GM21619 (cell line): ENCODE results near the gene ADGRG1.
"Not testable (repeated sequence)": the region's sequence is repeated elsewhere in the genome, so short reads cannot be mapped to it uniquely, and the experiment has no call there.

Experiments
- ATAC-seq: cut with Tn5 transposase; IDR thresholded peaks from one replicate; pipeline ENCODE4 v1.9.1; 2021; ENCODE audit not compliant: unreplicated experiment

The ADGRG1 gene

GRCh38 chr16:57698812-57699405 is 70.5 kb downstream of the ADGRG1 start:
- no peak for ATAC-seq

DNA sequence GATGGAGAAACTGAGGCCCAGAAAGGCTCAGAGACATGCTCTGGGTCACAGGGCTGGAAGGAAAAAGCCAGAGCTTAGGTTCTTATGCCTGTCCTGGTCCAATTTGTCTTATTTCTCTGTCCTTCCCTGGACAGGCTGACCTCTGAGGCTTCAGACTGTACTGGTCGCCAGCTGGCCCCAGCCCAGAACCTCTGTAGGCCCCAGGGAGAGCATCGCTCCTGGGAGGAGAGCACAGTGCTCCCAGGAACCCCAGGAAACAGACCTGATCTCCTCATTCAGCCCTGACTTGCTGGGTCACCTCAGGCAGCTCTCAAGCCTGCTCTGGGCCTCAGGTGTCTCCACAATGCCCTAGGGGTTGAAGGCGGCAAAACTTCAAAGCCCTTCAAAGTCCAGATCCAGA is 71.1 kb downstream of the ADGRG1 start:
- ATAC-seq: no peak

DNA sequence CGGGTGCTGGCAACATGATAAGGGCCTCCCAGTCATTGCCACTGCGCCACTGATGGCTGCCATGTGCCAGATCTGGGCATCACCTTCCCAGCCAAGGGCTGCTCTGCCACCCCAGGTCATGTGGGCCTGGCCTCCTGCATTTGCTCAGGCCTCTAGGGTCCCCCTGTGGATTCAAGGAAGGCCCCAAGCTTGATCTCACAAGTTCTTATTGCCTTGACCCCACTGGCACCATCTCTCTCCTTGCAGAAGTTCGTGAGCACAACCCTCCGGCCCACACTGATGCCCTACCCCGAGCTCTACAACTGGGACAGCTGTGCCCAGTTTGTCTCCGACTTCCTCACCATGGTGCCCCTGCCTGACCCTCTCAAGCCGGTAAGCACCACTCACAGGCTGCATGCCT is 71.5 kb downstream of the ADGRG1 start:
- ATAC-seq: no peak

GRCh38 chr16:57700781-57701551 is 72.5 kb downstream of the ADGRG1 start:
- ATAC-seq: no peak

- ATAC-seq: no peak
Observed at GRCh38 chr16:57701759-57702371, 73.4 kb downstream of the ADGRG1 start.

- no peak for ATAC-seq
Observed at GRCh38 chr16:57703416-57704010, 75.1 kb downstream of the ADGRG1 start.

- ATAC-seq: no peak
Observed at GRCh38 chr16:57704011-57704904, 75.8 kb downstream of the ADGRG1 start.

- no peak for ATAC-seq
Observed at GRCh38 chr16:57704905-57705852, 76.7 kb downstream of the ADGRG1 start.

DNA sequence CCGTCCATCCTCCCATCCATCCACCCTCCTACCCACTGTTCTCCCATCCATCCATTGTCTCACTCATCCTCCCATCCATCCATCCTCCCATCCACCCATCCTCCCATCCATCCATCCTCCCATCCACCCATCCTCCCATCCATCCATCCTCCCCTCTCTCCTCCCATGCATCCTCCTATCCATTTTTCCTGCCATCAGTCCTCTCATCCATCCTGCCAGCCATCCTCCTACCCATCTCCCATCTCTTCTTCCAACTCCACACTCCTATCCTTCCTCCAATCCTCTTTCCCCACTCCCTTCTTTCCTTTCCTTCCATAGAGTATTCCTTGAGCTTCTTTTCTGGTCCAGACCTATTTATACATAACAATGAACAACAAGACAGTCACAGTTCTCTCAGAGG is 78.3 kb downstream of the ADGRG1 start:
- no peak for ATAC-seq

DNA sequence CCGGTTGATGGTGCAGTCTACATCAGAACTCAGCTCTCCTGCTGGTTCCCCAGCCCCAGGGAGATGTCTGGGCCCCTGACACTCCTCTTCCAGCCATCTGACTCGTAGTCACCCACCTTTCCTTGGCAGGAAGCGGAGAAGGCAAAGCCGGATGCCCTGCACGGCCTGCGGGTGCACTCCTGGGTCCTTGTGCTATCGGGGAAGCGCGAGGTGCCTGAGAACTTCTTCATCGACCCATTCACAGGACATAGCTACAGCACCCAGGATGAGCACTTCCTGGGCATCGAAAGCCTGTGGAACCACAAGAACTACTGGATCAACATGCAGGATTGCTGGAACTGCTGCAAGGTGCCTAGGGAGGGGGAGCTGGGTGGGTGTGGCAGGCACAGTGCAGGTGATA is 78.9 kb downstream of the ADGRG1 start:
- no peak for ATAC-seq

GRCh38 chr16:57708168-57708567 is 79.7 kb downstream of the ADGRG1 start:
- no peak for ATAC-seq

GRCh38 chr16:57709663-57710062 is 81.2 kb downstream of the ADGRG1 start:
- ATAC-seq: no peak

DNA sequence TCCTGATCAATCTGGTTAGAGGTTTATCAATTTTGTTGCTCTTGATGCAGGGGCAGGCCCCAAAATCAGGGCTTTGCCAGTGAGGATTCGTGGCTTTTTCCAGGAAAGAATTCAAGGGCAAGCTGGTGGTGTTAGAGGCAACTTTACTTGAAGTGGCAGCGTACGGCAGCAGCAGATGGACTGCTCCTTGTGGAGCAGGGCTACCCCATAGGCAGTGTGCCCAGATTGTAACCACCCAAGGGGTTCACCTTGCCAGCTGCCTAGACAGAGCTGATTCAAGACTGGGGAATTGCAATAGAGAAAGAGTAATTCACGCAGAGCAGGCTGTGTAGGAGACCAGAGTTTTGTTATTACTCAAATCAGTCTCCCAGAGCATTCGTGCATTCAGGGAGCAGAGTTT is 82.9 kb downstream of the ADGRG1 start:
- ATAC-seq: no peak

- ATAC-seq: no peak
Observed at GRCh38 chr16:57711993-57712392, 83.6 kb downstream of the ADGRG1 start.

DNA sequence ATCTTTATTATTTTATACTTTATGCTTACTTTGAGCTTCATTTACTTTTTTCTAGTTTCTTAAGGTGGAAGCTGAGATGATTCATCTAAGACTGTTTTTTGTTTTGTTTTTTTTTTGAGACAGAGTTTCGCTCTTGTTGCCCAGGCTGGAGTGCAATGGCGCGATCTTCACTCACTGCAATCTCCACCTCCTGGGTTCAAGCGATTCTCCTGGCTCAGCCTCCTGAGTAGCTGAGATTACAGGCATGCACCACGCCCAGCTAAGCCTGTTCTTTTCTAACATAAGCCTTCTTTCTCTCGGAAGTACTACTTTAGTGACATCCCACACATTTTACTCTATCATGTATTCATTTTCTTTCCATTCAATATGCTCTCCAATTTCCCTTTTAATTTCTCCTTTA is 84.1 kb downstream of the ADGRG1 start:
- ATAC-seq: not testable (repeated sequence)

DNA sequence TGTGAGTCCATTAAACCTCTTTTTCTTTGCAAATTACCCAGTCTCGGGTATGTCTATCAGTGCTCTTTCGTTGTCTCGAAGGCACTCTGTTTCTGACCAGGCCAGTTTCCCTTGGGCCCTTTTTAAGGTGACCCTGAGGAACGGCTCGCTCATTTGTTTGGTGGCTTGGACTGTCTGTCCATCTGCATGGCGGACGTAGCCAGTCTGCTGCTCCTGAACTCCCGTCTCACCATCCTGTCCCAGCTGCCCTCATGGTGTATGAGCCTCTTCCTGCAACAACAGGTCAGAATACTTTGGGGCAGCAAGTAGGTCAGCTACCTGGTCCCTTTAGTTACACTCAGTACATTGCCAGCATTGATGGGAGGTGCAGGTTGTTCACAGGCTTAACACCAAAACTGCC is 85.2 kb downstream of the ADGRG1 start:
- ATAC-seq: no peak

GRCh38 chr16:57714047-57714446 is 85.6 kb downstream of the ADGRG1 start:
- no peak for ATAC-seq
